Anterior cingulate cortex (tissue), 58 donors: Measurements from ENCODE around the gene TMTC1.
A peak's percentile ranks its signal among the peaks of the same experiment; 100 is the strongest.
"Not testable (repeated sequence)": the region's sequence is repeated elsewhere in the genome, so short reads cannot be mapped to it uniquely, and the experiment has no call there.

Source experiments
- DNase-seq, 58 donors: peaks; one replicate each; lab custom pipeline; 2025; lab: John Stamatoyannopoulos, UW

The TMTC1 gene

DNA sequence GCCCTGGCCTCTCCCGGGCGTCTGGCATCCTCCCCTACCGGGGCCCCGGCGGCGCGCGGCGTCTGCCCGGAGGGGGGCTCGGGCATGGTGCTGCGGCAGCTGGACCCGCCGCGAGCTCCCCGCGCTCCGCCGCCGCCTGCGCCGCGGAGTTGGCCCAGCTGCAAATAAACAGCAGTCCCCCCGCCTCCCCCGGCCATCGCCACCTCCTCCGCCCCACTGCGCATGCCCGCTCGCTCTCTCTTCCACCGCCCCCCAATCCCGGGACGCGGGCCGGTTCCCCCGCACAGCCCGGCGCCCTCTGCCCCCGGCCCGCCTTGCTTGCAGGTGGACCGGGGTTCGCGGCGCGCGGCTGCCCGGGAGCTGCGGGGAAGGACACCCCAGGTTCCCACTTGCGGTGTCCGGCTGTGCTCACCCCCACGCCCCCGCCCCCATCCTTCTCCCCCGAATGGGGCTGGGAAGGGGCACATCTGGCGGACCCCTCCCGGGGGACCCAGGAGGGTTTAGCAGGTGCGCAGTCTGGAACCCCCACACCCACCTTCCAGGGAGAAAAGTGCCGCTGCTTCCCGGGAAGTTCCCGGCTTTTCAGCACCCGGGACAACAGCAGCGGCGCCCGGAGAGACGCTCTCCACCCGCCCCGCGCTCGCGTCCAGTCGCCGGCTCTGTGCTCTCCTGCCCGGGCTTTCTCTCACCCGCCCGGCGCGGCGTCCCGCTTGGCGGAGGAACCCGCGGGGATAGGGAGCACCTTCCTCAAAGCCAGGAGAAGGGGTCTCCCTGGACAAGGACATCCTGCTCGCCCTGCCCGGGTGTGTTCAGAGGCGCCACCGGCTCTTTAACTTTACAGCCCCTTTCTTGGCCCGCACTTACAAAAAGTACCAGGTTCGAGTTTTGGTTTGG, at the start of gene TMTC1:
TMTC1 (minus strand) TSS at position 170 of the 894 bp plus-strand sequence. CDS start 191 bp downstream, outside the sequence.
- DNase-seq = peak in 54 of 58 donors; percentile 21 to 79 (median 64)

DNA sequence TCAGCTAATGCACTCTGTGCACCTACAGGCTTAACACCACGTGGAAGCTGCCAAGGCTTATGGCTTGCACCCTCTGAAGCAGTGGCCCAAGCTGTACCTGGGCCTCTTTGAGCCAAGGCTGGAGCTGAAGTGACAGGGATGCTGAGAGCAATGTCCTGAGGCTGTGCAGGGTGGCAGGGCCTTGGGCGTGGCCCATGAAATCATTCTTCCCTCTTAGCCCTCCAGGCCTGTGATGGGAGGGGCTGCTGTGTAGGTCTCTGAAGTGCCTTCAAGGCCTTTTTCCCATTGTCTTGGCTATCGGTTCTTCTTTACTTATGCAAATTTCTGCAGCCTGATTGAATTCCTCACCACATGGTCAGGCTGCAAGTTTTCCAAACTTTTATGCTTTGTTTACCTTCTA, 47.4 kb upstream of the TMTC1 start:
- no peak for DNase-seq

- no peak for DNase-seq
Observed at GRCh38 chr12:29830391-29830790, 46.6 kb upstream of the TMTC1 start.

- no peak for DNase-seq
Observed at GRCh38 chr12:29818916-29819623, 35.3 kb upstream of the TMTC1 start.

- no peak for DNase-seq
Observed at GRCh38 chr12:29816874-29817725, 33.4 kb upstream of the TMTC1 start.

GRCh38 chr12:29809616-29810361, 26.0 kb upstream of the TMTC1 start:
- not testable (repeated sequence) for DNase-seq

GRCh38 chr12:29807129-29807528, 23.4 kb upstream of the TMTC1 start:
- no peak for DNase-seq

DNA sequence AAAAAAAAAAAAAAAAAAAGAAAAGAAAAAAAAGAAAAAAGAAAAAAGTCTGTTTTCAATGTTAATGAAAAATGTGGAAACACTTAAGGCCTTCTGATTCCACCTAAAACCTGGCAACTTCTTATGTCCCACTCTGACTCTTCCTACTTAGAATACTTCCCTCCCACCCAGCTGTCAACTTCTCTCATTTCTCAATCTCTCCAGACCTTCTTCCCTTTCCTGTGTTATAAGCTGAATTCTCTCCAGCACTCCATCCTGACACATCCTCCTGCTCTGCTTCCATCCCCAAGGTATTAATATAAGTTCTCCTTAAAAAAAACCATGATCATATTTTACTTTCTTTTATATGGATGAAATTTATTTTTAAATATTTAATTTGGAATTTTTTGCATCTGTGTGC, 20.3 kb upstream of the TMTC1 start:
- no peak for DNase-seq

DNA sequence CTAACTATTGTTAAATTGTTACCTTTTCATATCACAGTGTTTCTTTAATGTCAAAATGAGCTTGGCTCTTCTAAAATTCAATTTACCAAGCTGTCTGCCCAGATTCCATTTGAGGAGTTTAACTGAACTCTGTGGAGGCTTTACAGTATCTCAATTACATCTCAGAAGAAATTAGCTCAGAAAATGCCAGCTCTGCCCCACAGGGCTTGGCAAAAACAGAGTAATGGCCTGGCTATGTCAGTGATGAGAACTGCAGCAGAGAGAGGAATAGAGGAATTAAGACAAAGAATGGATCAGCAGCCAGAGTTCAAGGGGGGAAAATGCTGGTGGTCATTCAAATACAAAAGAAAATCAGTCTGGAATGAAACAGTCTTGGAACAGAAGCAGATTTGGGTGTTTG, 15.8 kb upstream of the TMTC1 start:
- DNase-seq = no peak

- DNase-seq = no peak
Observed at GRCh38 chr12:29797565-29798355, 14.0 kb upstream of the TMTC1 start.

DNA sequence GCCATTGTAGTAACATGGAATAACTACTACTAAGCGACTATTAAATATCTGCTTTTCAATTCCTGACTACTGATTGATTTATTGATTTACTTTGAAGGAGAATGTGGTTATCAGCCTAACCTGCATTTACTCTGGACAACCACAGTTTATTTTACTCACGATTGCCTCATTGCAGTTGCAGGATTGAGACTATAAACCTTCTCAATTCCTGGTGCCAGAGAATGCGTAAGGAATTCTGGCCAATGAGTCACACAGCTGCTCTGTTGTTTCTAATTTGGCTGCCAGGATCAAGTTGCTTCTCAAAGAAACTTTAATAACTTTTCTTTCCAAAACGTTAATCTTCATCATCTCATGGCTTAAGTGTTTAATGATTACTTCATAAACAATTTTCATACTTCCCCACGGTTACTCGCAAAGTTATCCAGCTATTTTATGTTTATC, 13.1 kb upstream of the TMTC1 start:
- DNase-seq = no peak

DNA sequence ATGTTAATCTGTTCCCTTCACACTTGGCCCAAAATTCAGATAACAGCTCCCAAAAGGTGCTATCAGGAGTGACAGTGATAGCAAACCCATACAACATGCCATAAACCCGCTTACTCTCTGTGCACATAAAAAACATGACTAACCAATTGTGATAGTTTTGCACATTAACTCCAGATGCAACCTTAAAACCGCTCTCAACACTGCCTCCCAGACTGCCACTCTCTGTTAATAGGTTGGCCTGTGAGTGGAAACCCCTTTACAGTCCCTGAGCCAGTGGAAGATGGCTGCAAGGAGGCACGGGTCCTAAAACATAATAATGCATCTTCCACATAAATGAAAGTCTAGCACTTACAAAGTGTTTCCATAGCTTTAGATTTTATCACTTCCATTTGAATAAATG, 12.0 kb upstream of the TMTC1 start:
- DNase-seq = no peak

DNA sequence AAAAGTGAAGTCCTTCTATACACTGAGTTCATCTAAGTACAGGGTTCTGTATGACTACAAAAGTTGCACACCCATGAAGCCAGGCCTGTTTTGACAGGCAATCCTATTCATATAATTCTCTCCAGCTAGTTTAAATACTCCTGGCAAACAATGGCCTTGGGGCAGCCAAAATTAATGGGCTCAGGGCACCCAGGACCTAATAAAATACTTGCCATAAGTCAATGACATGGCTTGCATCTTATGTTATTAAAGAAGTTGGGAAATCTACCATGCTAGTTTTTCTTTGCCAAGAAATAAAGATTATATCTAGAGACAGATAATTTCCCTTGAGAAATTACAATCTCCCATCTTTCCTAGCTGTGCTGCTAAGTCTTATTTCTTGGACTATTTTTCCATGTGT, 11.1 kb upstream of the TMTC1 start:
- no peak for DNase-seq

DNA sequence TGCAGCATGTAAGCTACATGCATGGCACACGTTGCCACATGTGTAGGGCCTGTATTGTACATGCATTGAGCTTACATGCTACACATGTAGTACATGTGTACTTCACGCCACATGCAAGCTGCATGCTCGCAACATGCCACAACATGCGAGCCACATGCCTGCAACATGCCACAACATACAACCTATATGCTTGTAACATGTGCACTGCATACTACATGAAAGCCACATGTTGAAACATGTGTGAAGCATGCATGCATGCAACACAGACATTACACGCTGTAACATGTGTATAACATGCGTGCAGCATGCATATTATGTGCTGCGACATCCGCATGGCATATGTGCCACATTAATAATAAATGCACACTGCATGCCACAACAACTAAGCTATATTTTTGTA, 9.1 kb upstream of the TMTC1 start:
- no peak for DNase-seq

DNA sequence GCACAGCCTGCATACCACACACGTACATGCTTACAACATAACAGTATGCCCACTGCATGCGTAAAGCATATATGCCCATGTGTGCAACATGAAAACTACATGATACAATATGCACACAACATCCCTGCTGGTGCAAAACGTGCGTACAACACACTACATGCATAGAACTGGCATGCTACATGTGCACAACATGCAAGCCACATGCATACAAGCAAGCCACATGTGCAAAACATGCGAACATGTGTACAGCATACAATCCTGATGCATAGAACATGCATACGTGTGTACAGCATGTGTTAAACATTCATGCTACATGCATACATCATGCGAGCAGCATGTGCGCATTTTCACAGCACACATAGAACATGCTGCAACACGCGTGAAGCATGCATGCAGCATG, 8.4 kb upstream of the TMTC1 start:
- no peak for DNase-seq

- peak in 34 of 58 donors; percentile 12 to 69 (median 41) for DNase-seq
Observed at GRCh38 chr12:29782871-29783772, 620 bp downstream of the TMTC1 start.

- DNase-seq = peak in 2 of 58 donors; percentile 38 to 61
Observed at GRCh38 chr12:29782285-29782870, 1.4 kb downstream of the TMTC1 start.
